Gastrocnemius medialis (tissue), 4 donors: ENCODE results near the gene QSOX2.

Experiments
- POLR2A ChIP-seq, 2 donors: fragments of 450-650 bp; IDR thresholded peaks; one replicate each; pipeline ENCODE4 v1.6.1; 2017; ENCODE audit warnings: antibody characterized with exemption in 2 of 2, mild to moderate bottlenecking in 2 of 2, moderate library complexity in 2 of 2
- TF ChIP-seq, protein P1 (sequence below), 5 experiments: fragments of 450-650 bp in 3 of 5; fragments of 200-600 bp in 2 of 5; sonication (generic) in 2 of 5; IDR thresholded peaks in 4 of 5; conservative IDR thresholded peaks in 1 of 5; 1 replicate in 4 of 5; 2 replicates in 1 of 5; pipeline ENCODE4 v1.5.1; 2016 to 2019; ENCODE audit warnings: antibody characterized with exemption in 5 of 5, mild to moderate bottlenecking in 3 of 5, moderate library complexity in 3 of 5

GRCh38 chr9:136204145-136204805 is 41.3 kb downstream of the QSOX2 start:
- TF ChIP-seq, protein P1, sequence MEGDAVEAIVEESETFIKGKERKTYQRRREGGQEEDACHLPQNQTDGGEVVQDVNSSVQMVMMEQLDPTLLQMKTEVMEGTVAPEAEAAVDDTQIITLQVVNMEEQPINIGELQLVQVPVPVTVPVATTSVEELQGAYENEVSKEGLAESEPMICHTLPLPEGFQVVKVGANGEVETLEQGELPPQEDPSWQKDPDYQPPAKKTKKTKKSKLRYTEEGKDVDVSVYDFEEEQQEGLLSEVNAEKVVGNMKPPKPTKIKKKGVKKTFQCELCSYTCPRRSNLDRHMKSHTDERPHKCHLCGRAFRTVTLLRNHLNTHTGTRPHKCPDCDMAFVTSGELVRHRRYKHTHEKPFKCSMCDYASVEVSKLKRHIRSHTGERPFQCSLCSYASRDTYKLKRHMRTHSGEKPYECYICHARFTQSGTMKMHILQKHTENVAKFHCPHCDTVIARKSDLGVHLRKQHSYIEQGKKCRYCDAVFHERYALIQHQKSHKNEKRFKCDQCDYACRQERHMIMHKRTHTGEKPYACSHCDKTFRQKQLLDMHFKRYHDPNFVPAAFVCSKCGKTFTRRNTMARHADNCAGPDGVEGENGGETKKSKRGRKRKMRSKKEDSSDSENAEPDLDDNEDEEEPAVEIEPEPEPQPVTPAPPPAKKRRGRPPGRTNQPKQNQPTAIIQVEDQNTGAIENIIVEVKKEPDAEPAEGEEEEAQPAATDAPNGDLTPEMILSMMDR (IDR thresholded peaks at IDR 0.05 in 4 of 5, conservative IDR thresholded peaks at IDR 0.05 in 1 of 5), result no peak
- TF ChIP-seq POLR2A (IDR thresholded peaks at IDR 0.05), result no peak
